CD4-positive, alpha-beta T cell (primary cell): ENCODE data around the gene PRKG1. TPM values are rescaled to one million over a fixed set of nuclear protein-coding genes. Genes with fewer than 3 reads are reported as not detected.

Experiments used
- ATAC-seq: fragments of 200-7000 bp; cut with Tn5 transposase; one replicate; pipeline ENCODE4 v1.10.0; 2022; ENCODE audit warnings: mild to moderate bottlenecking; ENCODE audit not compliant: poor library complexity
- CTCF ChIA-PET: fragments of 350-600 bp; sonication (Branson Sonifier 250); formaldehyde crosslinking; loops from one replicate; lab custom pipeline; 2021; ENCODE audit warnings: antibody characterized with exemption, inconsistent platforms; lab: Charles Lee
- POLR2A ChIA-PET: fragments of 350-600 bp; sonication (Branson Sonifier 250); formaldehyde crosslinking; loops from one replicate; lab custom pipeline; 2021; ENCODE audit warnings: antibody characterized with exemption, inconsistent platforms; lab: Charles Lee
- DNase-seq, 14 experiments: peaks; one replicate each; pipeline ENCODE4 v3.0.0-alpha.2; 2013 to 2020; ENCODE audit warnings: mixed read lengths in 2 of 14
- H3K27ac ChIP-seq, 2 donors: one replicate each; pipeline versions ENCODE4 v1.5.1 to v1.7.0; 2013; ENCODE audit warnings: low read length in 2 of 2, low read depth in 1 of 2, mild to moderate bottlenecking in 1 of 2
- H3K27me3 ChIP-seq, 2 experiments: 1 replicate in 1 of 2; 2 replicates in 1 of 2; pipeline versions ENCODE4 v1.6.1 to v1.7.0; 2013; ENCODE audit warnings: low read length in 2 of 2, control low read depth in 1 of 2, mild to moderate bottlenecking in 1 of 2, moderate library complexity in 1 of 2; ENCODE audit not compliant: insufficient read depth in 2 of 2, control insufficient read depth in 1 of 2
- H3K36me3 ChIP-seq: one replicate; pipeline ENCODE4 v1.6.1; 2013; ENCODE audit warnings: low read length, control low read depth; ENCODE audit not compliant: insufficient read depth
- H3K4me1 ChIP-seq: one replicate; pipeline ENCODE4 v1.6.1; 2013; ENCODE audit warnings: low read length, control low read depth; ENCODE audit not compliant: insufficient read depth
- H3K4me3 ChIP-seq: one replicate; pipeline ENCODE4 v1.5.1; 2013; ENCODE audit warnings: mild to moderate bottlenecking, low read length, moderate library complexity
- H3K9me3 ChIP-seq, 2 experiments: 1 replicate in 1 of 2; 2 replicates in 1 of 2; pipeline versions ENCODE4 v1.6.1 to v1.7.0; 2013; ENCODE audit warnings: low read length in 2 of 2, mild to moderate bottlenecking in 2 of 2, control low read depth in 1 of 2, moderate library complexity in 1 of 2; ENCODE audit not compliant: control insufficient read depth in 1 of 2, insufficient read depth in 1 of 2
- H3K27ac Mint-ChIP-seq: one replicate; pipeline ENCODE4 v1.8.0; 2020; ENCODE audit warnings: mixed read lengths
- H3K27me3 Mint-ChIP-seq: one replicate; pipeline ENCODE4 v1.8.0; 2021; ENCODE audit warnings: mixed read lengths
- H3K36me3 Mint-ChIP-seq: one replicate; pipeline ENCODE4 v1.8.0; 2021; ENCODE audit warnings: low read depth, mixed read lengths
- H3K4me1 Mint-ChIP-seq: one replicate; pipeline ENCODE4 v1.8.0; 2021; ENCODE audit warnings: low read depth, mixed read lengths
- H3K4me3 Mint-ChIP-seq: one replicate; pipeline ENCODE4 v1.8.0; 2020; ENCODE audit warnings: mild to moderate bottlenecking, mixed read lengths
- H3K9me3 Mint-ChIP-seq: one replicate; pipeline ENCODE4 v1.8.0; 2020; ENCODE audit warnings: mixed read lengths
- CTCF ChIP-seq: fragments of 200-600 bp; IDR thresholded peaks from one replicate; pipeline ENCODE4 v1.8.0; 2022; ENCODE audit warnings: antibody characterized with exemption, mild to moderate bottlenecking
- intact Hi-C, 2 experiments: fragments of 100-400 bp; cut with DNase I in 1 of 2; cut with micrococcal nuclease in 1 of 2; formaldehyde crosslinking; loops; one replicate each; pipeline versions ENCODE4 v1.15.1 to v1.9.0; 2023 to 2025; cut with DNase I, micrococcal nuclease
- total RNA-seq, 174 experiments: library from RNA in 2 of 174; stranded (reverse) in 2 of 174; gene quantifications; one replicate each; pipeline ENCODE4 v1.2.3 and lab custom pipeline; 2021 to 2026

PRKG1 gene
- total RNA-seq, 2 experiments from 2014 or later: 0.31 TPM; not detected in 1

DNA sequence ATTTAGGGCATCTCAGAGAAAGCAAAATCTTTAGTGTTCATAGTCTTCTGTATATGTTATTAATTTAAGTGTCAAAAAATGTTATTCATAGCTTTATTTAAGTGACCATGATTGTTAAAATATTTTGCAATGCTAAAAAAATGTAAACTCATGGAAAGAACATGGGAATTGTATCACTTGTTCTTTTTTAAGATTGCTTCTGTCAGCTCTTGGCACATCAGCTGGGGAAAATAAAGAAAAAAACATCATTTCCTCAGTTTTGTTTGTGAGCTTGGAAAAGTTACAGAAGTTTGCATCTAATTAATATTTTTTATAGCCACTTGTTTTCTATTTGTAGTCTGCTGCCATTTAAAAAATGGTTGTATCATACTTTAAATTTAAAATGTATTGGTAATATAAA is 911.0 kb downstream of the PRKG1 start:
- ChIA-PET POLR2A (no interaction called here), CTCF (no interaction called here)
- no peak overlapping the region for H3K27ac Mint-ChIP-seq
- H3K27me3 ChIP-seq: no peaks in the 10 kb centered on the region
- no peaks in the 10 kb centered on the region for H3K4me1 ChIP-seq
- H3K36me3 Mint-ChIP-seq: no peaks in the 10 kb centered on the region
- H3K9me3 ChIP-seq: peaks cover 5 to 12% of the 10 kb centered on the region in 2 experiments
- peaks cover 3% of the 10 kb centered on the region for H3K9me3 Mint-ChIP-seq
- H3K4me1 Mint-ChIP-seq: no peaks in the 10 kb centered on the region
- DNase-seq: no peak
- intact Hi-C loops: no loop called here
- H3K27me3 Mint-ChIP-seq: no peaks in the 10 kb centered on the region
- no peaks in the 10 kb centered on the region for H3K36me3 ChIP-seq
- TF ChIP-seq CTCF: no peak
- H3K4me3 Mint-ChIP-seq: no peak overlapping the region
- no peak for ATAC-seq
- H3K4me3 ChIP-seq: no peak overlapping the region
- no peak overlapping the region for H3K27ac ChIP-seq

DNA sequence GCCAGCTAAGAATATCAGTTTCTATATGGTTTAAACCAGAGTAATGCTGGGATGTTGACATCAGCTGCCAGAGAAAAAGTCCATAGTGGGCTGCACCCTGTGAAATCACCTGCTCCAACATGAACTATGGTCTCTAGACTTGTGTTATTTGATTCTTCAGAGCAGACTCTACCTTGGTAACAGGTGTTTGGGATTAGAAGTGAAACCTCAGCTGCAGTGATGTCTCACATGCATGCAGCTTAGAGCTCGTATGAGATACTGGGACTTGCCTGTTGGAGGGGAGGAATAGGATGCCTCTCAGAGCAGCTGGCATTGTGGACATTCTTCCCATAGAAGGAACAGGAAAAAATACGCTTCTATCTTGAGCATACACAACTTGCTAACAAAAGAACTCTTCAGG is 912.2 kb downstream of the PRKG1 start:
- Histone ChIP-seq H3K36me3 (no peaks in the 10 kb centered on the region), H3K27me3 (no peaks in the 10 kb centered on the region), H3K4me3 (no peak overlapping the region), H3K9me3 (peaks cover 0 to 12% of the 10 kb centered on the region in 2 experiments), H3K4me1 (no peaks in the 10 kb centered on the region), H3K27ac (no peak overlapping the region)
- no peaks in the 10 kb centered on the region for H3K36me3 Mint-ChIP-seq
- ChIA-PET POLR2A (no interaction called here), CTCF (no interaction called here)
- no peak overlapping the region for H3K27ac Mint-ChIP-seq
- TF ChIP-seq CTCF: no peak
- no peak overlapping the region for H3K4me3 Mint-ChIP-seq
- no peaks in the 10 kb centered on the region for H3K27me3 Mint-ChIP-seq
- peaks cover 4% of the 10 kb centered on the region for H3K9me3 Mint-ChIP-seq
- no peaks in the 10 kb centered on the region for H3K4me1 Mint-ChIP-seq
- intact Hi-C loops: no loop called here
- DNase-seq (no peak), ATAC-seq (no peak)

DNA sequence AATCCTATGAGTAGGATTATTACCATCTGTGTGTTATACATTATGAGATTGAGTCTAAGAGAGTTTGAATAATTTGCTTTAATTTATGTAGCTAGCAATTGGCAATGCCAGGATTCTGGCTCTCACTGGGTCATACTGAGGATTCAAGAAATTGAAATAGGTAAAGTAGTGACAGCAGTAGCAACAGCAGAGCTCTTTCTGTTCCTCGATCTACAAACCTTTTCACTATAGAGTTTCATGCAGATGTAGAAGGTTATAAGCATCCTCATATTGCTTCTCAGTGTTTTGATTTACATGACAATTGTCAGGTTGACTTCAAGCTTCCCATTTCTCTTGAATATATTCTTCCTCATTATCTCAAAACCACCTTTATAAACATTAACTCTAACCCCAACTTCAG is 919.2 kb downstream of the PRKG1 start:
- CTCF ChIA-PET: no interaction called here
- Mint-ChIP-seq H3K9me3 (peaks cover 4% of the 10 kb centered on the region), H3K36me3 (no peaks in the 10 kb centered on the region), H3K27me3 (no peaks in the 10 kb centered on the region), H3K4me3 (no peak overlapping the region), H3K27ac (no peak overlapping the region), H3K4me1 (no peaks in the 10 kb centered on the region)
- H3K36me3 ChIP-seq: no peaks in the 10 kb centered on the region
- TF ChIP-seq CTCF: no peak
- intact Hi-C loops: no loop called here
- no peaks in the 10 kb centered on the region for H3K9me3 ChIP-seq
- POLR2A ChIA-PET: no interaction called here
- no peaks in the 10 kb centered on the region for H3K27me3 ChIP-seq
- no peak for ATAC-seq
- H3K4me3 ChIP-seq: no peak overlapping the region
- no peaks in the 10 kb centered on the region for H3K4me1 ChIP-seq
- H3K27ac ChIP-seq: no peak overlapping the region
- no peak for DNase-seq
